H1 (cell line): Measurements from ENCODE around the gene CUTC. TPM values are rescaled to one million over a fixed set of nuclear protein-coding genes. Genes with fewer than 3 reads are reported as not detected.

ENCODE experiments used
- EZH2 ChIP-seq: fragments of 200-600 bp; sonication (generic); IDR thresholded peaks from 2 replicates; pipeline ENCODE4 v1.7.1; 2012; ENCODE audit warnings: low read depth, mild to moderate bottlenecking, moderate library complexity, low read length, inconsistent platforms; ENCODE audit not compliant: severe bottlenecking
- GTF2F1 ChIP-seq: IDR thresholded peaks from 2 replicates; pipeline ENCODE4 v1.6.1; 2012; ENCODE audit warnings: low read depth, low read length, improper control_type of control experiment, borderline replicate concordance
- POU5F1 ChIP-seq: IDR thresholded peaks from 2 replicates; pipeline ENCODE4 v1.6.1; 2011; ENCODE audit warnings: low read depth, mild to moderate bottlenecking, low read length, moderate library complexity
- RXRA ChIP-seq: IDR thresholded peaks from 2 replicates; pipeline ENCODE4 v1.6.1; 2011; ENCODE audit warnings: low read depth, mild to moderate bottlenecking, low read length, moderate library complexity; ENCODE audit not compliant: insufficient read depth
- SIN3A ChIP-seq, 2 experiments: IDR thresholded peaks in 1 of 2; conservative IDR thresholded peaks in 1 of 2; 2 replicates each; pipeline ENCODE4 v1.6.1; 2011 to 2012; ENCODE audit warnings: low read length in 2 of 2, improper control_type of control experiment in 1 of 2, low read depth in 1 of 2, mild to moderate bottlenecking in 1 of 2
- SP4 ChIP-seq: IDR thresholded peaks from 2 replicates; pipeline ENCODE4 v1.6.1; 2012; ENCODE audit warnings: low read length, inconsistent platforms
- polyA plus RNA-seq, 7 experiments: library from polyadenylated mRNA; depleted of rRNA in 3 of 7; stranded (reverse) in 5 of 7; unstranded in 2 of 7; fragments of >200 nt in 5 of 7; fragments of 200-250 nt in 2 of 7; gene quantifications; 1 replicate in 5 of 7; 2 replicates in 1 of 7; 4 replicates in 1 of 7; pipeline versions ENCODE4 v1.2.1 to v1.2.3, GENCODE V29; 2011 to 2013; ENCODE audit warnings: missing spikeins in 2 of 7, mixed read lengths in 2 of 7
- total RNA-seq: library from RNA; stranded (reverse); fragmentation: NEBNext Ultra II Directional; extraction: Animal tissue kit (Norgen Biotek cat#: 25700); gene quantifications from 2 replicates; pipeline ENCODE4 v1.2.1, GENCODE V29; 2021

CUTC gene
- total and polyA plus RNA-seq, 2 of the 8 experiments (the other 6 are each of a cell fraction or from before 2014, with no cell fraction given): 25.3 to 25.6 TPM

- no peak for TF ChIP-seq POU5F1
- no peak for TF ChIP-seq SIN3A (conservative IDR thresholded peaks at IDR 0.05 in 1 of 2, IDR thresholded peaks at IDR 0.05 in 1 of 2; ENCODE audit: low read depth in 1 of 2, low read length in 2 of 2)
- TF ChIP-seq SP4: no peak
- no peak for TF ChIP-seq EZH2
- TF ChIP-seq RXRA: no peak
- TF ChIP-seq GTF2F1: no peak
These were observed 49.8 kb downstream of the CUTC start (continued) for GRCh38 chr10:99781734-99782429.
